Left lung (tissue), 10 donors: ENCODE measurements around the gene TIGIT. TPM values are rescaled to one million over a fixed set of nuclear protein-coding genes. Genes with fewer than 3 reads are reported as not detected.
A peak's percentile ranks its signal among the peaks of the same experiment; 100 is the strongest.

Source experiments
- ATAC-seq: fragments of 200-7000 bp; cut with Tn5 transposase; one replicate; pipeline ENCODE4 v1.9.1; 2020; ENCODE audit warnings: moderate library complexity
- DNase-seq, 4 donors: peaks; one replicate each; pipeline ENCODE4 v3.0.0-alpha.2; 2013 to 2020
- H3K27ac ChIP-seq, 2 donors: fragments of 200-600 bp; sonication (generic) in 1 of 2; one replicate each; pipeline versions ENCODE4 v1.5.0 to v1.8.0; 2020 to 2021
- H3K27me3 ChIP-seq, 2 donors: fragments of 200-600 bp; sonication (generic) in 1 of 2; one replicate each; pipeline versions ENCODE4 v1.5.0 to v1.8.0; 2020 to 2021
- H3K36me3 ChIP-seq, 2 donors: fragments of 200-600 bp; sonication (generic) in 1 of 2; one replicate each; pipeline versions ENCODE4 v1.5.0 to v1.8.0; 2020 to 2021
- H3K4me1 ChIP-seq, 2 donors: fragments of 200-600 bp; one replicate each; pipeline ENCODE4 v1.8.0; 2021
- H3K4me3 ChIP-seq, 2 donors: fragments of 200-600 bp; sonication (generic) in 1 of 2; one replicate each; pipeline versions ENCODE4 v1.5.0 to v1.8.0; 2020 to 2021; ENCODE audit warnings: mild to moderate bottlenecking in 1 of 2
- H3K9me3 ChIP-seq, 2 donors: fragments of 200-600 bp; sonication (generic) in 1 of 2; one replicate each; pipeline versions ENCODE4 v1.5.0 to v1.8.0; 2020 to 2021
- CTCF ChIP-seq, 2 donors: fragments of 200-600 bp; sonication (generic) in 1 of 2; IDR thresholded peaks; one replicate each; pipeline versions ENCODE4 v1.5.0 to v1.8.0; 2021; ENCODE audit warnings: antibody characterized with exemption in 2 of 2
- intact Hi-C, 2 donors: fragments of 100-400 bp; cut with DNase I; formaldehyde crosslinking; loops; one replicate each; pipeline versions ENCODE4 v1.11.2 to v1.14.2; 2022
- polyA plus RNA-seq, 6 donors: library from polyadenylated mRNA; unstranded; fragments of 120-200 nt; gene quantifications; one replicate each; pipeline ENCODE4 v1.2.1, GENCODE V29; 2013; ENCODE audit not compliant: insufficient read length in 6 of 6
- total RNA-seq, 2 donors: library from RNA; stranded (reverse); fragmentation: NEBNext Ultra II Directional; extraction: Animal tissue kit (Norgen Biotek cat#: 25700); gene quantifications; one replicate each; pipeline ENCODE4 v1.2.1, GENCODE V29; 2021
- donor health status: DM: no; HTN: yes; CAD: no.
- donor health status: DM: no; HTN: no; CAD: no.

TIGIT gene
- total and polyA plus RNA-seq, 8 donors, result 0.13 to 1.2 (median 0.28) TPM

DNA sequence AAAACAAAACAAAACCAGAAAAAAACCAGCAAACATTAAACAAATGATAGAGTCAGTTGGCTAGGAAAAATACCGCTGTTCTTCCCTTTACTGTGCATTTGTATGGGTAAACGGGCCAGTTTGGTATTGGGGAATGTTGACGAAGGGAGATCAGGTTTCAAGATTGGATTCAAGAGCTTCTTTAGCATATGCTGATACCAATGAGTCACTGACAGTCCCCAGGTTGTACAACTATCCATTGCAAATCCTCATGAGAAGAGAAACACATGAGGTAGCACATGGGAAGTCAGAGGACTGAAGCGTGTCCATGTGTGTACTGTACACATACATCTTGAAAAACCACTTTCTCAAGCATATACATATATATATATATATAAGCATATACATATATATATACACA, 25.6 kb downstream of the TIGIT start:
- Histone ChIP-seq H3K36me3 (no peaks in the 10 kb centered on the region), H3K9me3 (no peaks in the 10 kb centered on the region), H3K27me3 (no peaks in the 10 kb centered on the region), H3K4me1 (no peaks in the 10 kb centered on the region), H3K27ac (no peak overlapping the region), H3K4me3 (no peak overlapping the region)
- TF ChIP-seq CTCF (IDR thresholded peaks at IDR 0.05), result no peak
- DNase-seq, result no peak
- intact Hi-C loops, result no loop called here
- peak; percentile 70 for ATAC-seq

DNA sequence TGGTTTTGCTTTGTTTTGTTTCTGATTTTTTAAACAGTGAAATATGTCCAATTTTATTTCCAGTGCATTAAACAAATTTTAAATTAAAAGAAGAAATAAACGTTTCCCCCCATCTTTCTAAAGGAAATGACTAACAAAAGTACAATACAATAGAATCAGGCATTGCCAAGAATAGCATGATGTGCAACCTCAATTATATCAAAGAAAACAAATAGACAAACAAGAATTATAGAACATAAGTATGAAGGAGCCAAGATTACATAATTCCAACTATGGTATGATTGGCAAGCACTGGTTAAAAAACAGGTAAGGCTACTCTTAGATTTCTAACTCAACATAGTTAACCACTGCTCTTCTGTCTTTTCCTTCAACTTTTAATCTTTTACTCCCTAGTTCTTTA, 26.4 kb downstream of the TIGIT start:
- Histone ChIP-seq H3K9me3 (no peaks in the 10 kb centered on the region), H3K36me3 (no peaks in the 10 kb centered on the region), H3K27me3 (no peaks in the 10 kb centered on the region), H3K27ac (no peak overlapping the region), H3K4me1 (no peaks in the 10 kb centered on the region), H3K4me3 (no peak overlapping the region)
- intact Hi-C loops, result no loop called here
- TF ChIP-seq CTCF (IDR thresholded peaks at IDR 0.05), result no peak
- DNase-seq (no peak), ATAC-seq (no peak)

- Histone ChIP-seq H3K27ac (no peak overlapping the region), H3K36me3 (no peaks in the 10 kb centered on the region), H3K9me3 (no peaks in the 10 kb centered on the region), H3K4me3 (no peak overlapping the region), H3K27me3 (no peaks in the 10 kb centered on the region), H3K4me1 (no peaks in the 10 kb centered on the region)
- no peak for DNase-seq
- intact Hi-C loops, result no loop called here
- no peak for TF ChIP-seq CTCF (IDR thresholded peaks at IDR 0.05)
- ATAC-seq, result no peak
These were observed 29.9 kb downstream of the TIGIT start for GRCh38 chr3:114323546-114324254.

DNA sequence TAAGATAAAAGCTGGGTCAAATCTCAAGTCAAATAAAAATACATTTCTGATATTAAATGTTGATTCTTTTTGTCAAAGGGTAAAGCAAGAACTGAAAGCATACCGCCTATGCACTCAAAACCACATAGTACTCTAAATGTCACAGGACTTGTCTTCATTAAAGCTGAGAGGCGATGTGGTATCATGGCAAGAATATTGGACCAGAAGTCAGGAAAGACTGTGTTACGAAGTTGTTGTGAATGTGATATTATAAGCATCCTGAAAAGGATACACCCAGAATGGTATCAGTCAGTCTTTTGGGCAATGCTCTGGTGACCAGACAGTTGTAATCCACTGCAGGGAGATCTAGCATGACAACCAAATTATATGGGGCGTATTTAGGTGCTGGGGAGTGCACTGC, 33.8 kb downstream of the TIGIT start:
- ATAC-seq, result no peak
- H3K27ac ChIP-seq, result no peak overlapping the region
- no peaks in the 10 kb centered on the region for H3K27me3 ChIP-seq
- no peak overlapping the region for H3K4me3 ChIP-seq
- H3K9me3 ChIP-seq, result no peaks in the 10 kb centered on the region
- no peak for DNase-seq
- no peaks in the 10 kb centered on the region for H3K4me1 ChIP-seq
- intact Hi-C loops, result no loop called here
- no peak for TF ChIP-seq CTCF (IDR thresholded peaks at IDR 0.05)
- no peaks in the 10 kb centered on the region for H3K36me3 ChIP-seq

DNA sequence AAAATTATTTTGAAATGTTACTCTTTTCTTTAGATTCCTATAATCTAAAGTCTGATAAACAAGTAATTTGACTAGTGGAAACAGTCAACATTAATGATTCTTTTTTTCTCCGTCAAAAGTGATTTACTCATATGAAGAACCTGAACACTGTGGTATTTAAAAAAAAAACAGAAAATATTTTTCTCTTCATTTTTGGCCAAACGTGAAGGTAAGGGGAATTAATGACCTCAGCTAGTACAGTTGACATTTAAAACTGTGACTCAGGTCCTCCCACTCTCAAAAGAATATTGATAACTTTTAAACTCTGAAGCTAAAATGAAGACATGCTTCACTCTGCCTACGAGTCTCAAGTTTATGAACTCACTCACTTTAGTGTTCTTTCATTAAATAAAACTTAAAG, 34.5 kb downstream of the TIGIT start:
- Histone ChIP-seq H3K27me3 (no peaks in the 10 kb centered on the region), H3K36me3 (no peaks in the 10 kb centered on the region), H3K9me3 (no peaks in the 10 kb centered on the region), H3K27ac (no peak overlapping the region), H3K4me1 (no peaks in the 10 kb centered on the region), H3K4me3 (no peak overlapping the region)
- no peak for TF ChIP-seq CTCF (IDR thresholded peaks at IDR 0.05)
- intact Hi-C loops, result no loop called here
- no peak for ATAC-seq
- DNase-seq, result no peak
